Lung (tissue), 12 donors: Measurements from ENCODE around the gene KRT6A. TPM values are rescaled to one million over a fixed set of nuclear protein-coding genes. Genes with fewer than 3 reads are reported as not detected.

Experiments
- ATAC-seq: fragments of 200-7000 bp; cut with Tn5 transposase; one replicate; pipeline ENCODE4 v1.9.1; 2020; ENCODE audit warnings: moderate number of reproducible peaks; ENCODE audit not compliant: insufficient read depth, low FRiP score
- DNase-seq, 3 donors: peaks; one replicate each; pipeline ENCODE4 v3.0.0-alpha.2; 2013 to 2017
- H3K27ac ChIP-seq, 2 donors: one replicate each; pipeline ENCODE4 v1.5.1; 2013; ENCODE audit warnings: mild to moderate bottlenecking in 2 of 2, moderate library complexity in 2 of 2, control low read depth in 1 of 2, inconsistent platforms in 1 of 2, low read depth in 1 of 2, low read length in 1 of 2
- H3K27me3 ChIP-seq, 3 donors: one replicate each; pipeline ENCODE4 v1.5.1; 2013; ENCODE audit warnings: low read length in 2 of 3; ENCODE audit not compliant: control insufficient read depth in 3 of 3, insufficient read depth in 3 of 3
- H3K36me3 ChIP-seq, 4 donors: one replicate each; pipeline ENCODE4 v1.5.1; 2013; ENCODE audit warnings: low read length in 4 of 4, mild to moderate bottlenecking in 1 of 4, moderate library complexity in 1 of 4; ENCODE audit not compliant: control insufficient read depth in 4 of 4, insufficient read depth in 4 of 4
- H3K4me1 ChIP-seq, 5 donors: one replicate each; pipeline ENCODE4 v1.5.1; 2013; ENCODE audit warnings: low read length in 5 of 5, mild to moderate bottlenecking in 2 of 5, moderate library complexity in 1 of 5; ENCODE audit not compliant: control insufficient read depth in 5 of 5, insufficient read depth in 5 of 5
- H3K4me3 ChIP-seq: one replicate; pipeline ENCODE4 v1.5.1; 2013; ENCODE audit warnings: mild to moderate bottlenecking, control low read depth, moderate library complexity
- H3K9ac ChIP-seq, 2 donors: one replicate each; pipeline ENCODE4 v1.5.1; 2013; ENCODE audit warnings: low read length in 2 of 2, control low read depth in 1 of 2; ENCODE audit not compliant: insufficient read depth in 1 of 2
- H3K9me3 ChIP-seq, 4 donors: one replicate each; pipeline ENCODE4 v1.5.1; 2013; ENCODE audit warnings: low read length in 3 of 4, mild to moderate bottlenecking in 1 of 4, moderate library complexity in 1 of 4; ENCODE audit not compliant: control insufficient read depth in 4 of 4, insufficient read depth in 3 of 4
- WGBS, 2 donors: extraction: QIAGEN DNeasy Blood & Tissue Kit; methylation state at CpG; one replicate each; pipeline ENCODE4 v1.1.7; 2013; 5-methylcytosine and 5-hydroxymethylcytosine counted together
- polyA plus RNA-seq, 2 donors: library from polyadenylated mRNA; stranded (reverse); fragments of 200-250 nt; gene quantifications; one replicate each; pipeline ENCODE4 v1.2.1, GENCODE V29; 2013
- total RNA-seq, 2 donors: library from RNA; depleted of rRNA in 1 of 2; stranded (reverse); fragments of >200 nt in 1 of 2; gene quantifications; one replicate each; pipeline ENCODE4 v1.2.1, GENCODE V29; 2014 to 2021
- TF ChIP-seq, protein P1 (sequence below): IDR thresholded peaks from 2 replicates; pipeline ENCODE4 v1.5.1; 2012; ENCODE audit warnings: mild to moderate bottlenecking; ENCODE audit errors: control extremely low read depth, extremely low read depth
- donor health status: control.
- donor health status: control.
- donor health status: Bipolar disorder and iron deficiency.
- donor health status: healthy.
- donor health status: DM: yes; HTN: yes; CAD: no.

Gene KRT6A
- total and polyA plus RNA-seq, 4 donors: 0.65 to 46.8 (median 7.3) TPM

DNA sequence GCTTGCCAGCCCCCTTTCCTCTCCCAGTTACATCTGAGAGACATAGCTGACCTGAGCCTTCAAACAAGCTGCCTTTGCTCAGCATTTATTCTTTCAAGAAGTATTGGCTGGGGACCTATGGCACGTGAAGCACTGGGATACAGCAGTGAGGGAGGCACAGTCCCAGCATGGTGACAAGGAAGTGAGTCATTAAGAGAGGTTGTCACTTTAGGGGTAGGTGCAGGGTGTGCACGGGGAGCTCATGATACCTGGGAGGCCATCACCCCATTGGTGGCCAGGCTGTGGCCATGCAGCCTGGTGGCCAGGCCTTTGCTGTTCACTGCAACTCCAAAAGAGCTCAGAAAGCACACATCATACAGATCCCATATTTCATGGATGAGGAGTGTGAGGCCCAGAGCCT is 53.2 kb downstream of the KRT6A start:
- no peak for ATAC-seq
- Histone ChIP-seq H3K4me3 (no peak overlapping the region), H3K27me3 (peaks cover 0 to 3% (median under 1%) of the 10 kb centered on the region in 3 donors), H3K4me1 (peaks cover 0 to 7% (median 0%) of the 10 kb centered on the region in 5 donors), H3K9me3 (no peaks in the 10 kb centered on the region), H3K9ac (no peak overlapping the region), H3K27ac (no peak overlapping the region), H3K36me3 (no peaks in the 10 kb centered on the region)
- no peak for DNase-seq
- TF ChIP-seq, protein P1, sequence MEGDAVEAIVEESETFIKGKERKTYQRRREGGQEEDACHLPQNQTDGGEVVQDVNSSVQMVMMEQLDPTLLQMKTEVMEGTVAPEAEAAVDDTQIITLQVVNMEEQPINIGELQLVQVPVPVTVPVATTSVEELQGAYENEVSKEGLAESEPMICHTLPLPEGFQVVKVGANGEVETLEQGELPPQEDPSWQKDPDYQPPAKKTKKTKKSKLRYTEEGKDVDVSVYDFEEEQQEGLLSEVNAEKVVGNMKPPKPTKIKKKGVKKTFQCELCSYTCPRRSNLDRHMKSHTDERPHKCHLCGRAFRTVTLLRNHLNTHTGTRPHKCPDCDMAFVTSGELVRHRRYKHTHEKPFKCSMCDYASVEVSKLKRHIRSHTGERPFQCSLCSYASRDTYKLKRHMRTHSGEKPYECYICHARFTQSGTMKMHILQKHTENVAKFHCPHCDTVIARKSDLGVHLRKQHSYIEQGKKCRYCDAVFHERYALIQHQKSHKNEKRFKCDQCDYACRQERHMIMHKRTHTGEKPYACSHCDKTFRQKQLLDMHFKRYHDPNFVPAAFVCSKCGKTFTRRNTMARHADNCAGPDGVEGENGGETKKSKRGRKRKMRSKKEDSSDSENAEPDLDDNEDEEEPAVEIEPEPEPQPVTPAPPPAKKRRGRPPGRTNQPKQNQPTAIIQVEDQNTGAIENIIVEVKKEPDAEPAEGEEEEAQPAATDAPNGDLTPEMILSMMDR: no peak
- WGBS, 2 donors: 61 to 62% methylated on average over 2 of the region's 2 CpGs

DNA sequence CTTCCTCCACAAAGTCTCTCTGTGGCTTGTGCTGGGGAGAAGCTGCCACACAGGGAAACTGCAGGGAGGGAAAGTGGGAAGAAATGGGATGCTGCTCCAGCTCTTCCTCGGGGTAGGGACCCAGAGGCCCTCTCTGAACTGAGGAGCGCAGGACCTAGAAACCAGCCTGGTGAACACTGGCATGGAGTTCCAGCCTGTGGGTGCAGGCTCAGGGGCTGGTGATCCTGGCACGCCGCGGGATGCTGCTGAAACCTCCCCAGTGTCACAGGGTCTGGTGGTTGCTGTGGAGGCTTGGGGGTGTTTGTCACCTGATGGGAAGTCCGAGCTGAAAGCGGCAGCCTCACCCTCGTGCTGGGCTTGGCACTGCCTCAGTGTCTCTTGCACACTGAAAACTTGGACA is 53.6 kb downstream of the KRT6A start:
- 76 to 82% methylated on average over 8 of the region's 8 CpGs for WGBS, 2 donors
- ATAC-seq (no peak), DNase-seq (no peak)
- Histone ChIP-seq H3K9me3 (no peaks in the 10 kb centered on the region), H3K27me3 (peaks cover 0 to 3% (median 3%) of the 10 kb centered on the region in 3 donors), H3K4me3 (no peak overlapping the region), H3K4me1 (peaks cover 0 to 7% (median 0%) of the 10 kb centered on the region in 5 donors), H3K27ac (no peak overlapping the region), H3K36me3 (no peaks in the 10 kb centered on the region), H3K9ac (no peak overlapping the region)
- TF ChIP-seq, protein P1: no peak

DNA sequence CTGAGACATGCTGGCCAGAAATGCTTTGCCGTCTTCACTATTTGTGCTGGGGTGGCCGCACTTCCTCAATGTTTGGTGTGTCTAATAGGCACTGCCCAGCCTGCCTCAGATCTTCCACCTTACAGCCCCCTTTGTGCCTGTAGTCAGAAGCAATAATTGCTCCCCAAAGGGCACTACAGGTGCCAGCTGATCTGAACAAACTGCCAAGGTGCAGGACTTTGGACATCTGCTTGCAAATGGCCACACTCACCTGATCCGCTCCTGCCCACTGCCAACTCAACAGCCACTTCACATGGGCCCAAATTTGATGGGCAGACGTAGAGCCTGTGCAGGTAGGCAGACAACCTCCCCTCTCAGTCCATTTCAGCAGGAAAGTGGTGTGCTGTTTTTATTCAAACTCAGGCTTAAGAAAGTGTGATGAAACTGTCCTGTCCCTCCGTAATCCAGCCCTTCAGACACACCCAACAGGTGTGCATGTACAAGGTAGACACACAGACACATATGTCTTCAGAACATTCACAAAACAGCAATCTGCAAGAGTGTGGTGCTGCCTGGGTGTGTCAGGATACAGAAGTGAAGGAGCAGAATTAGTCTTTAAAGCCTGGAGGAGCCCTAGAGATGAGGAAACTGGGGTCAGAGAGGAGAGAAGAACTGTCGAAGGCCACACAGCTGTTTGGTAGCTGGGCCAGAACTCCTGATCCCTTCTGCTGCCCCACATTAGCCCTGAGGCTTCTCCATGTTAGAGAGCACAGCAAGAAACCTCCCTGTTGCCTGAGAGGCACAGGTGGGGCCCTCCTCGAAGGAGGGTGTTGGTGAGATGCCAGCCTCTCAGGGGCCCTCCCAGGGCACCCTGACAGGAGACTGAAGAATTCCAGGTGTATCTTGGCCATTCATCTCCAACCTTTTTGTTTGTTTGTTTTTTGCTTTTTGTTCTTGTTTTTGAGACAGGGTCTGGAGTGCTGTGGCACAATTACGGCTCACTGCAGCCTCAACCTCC is 54.5 kb downstream of the KRT6A start:
- DNase-seq (no peak), ATAC-seq (no peak)
- no peak overlapping the region for H3K27ac ChIP-seq
- no peaks in the 10 kb centered on the region for H3K9me3 ChIP-seq
- no peak overlapping the region for H3K4me3 ChIP-seq
- H3K4me1 ChIP-seq: peaks cover 0 to 7% (median 0%) of the 10 kb centered on the region in 5 donors
- TF ChIP-seq, protein P1: no peak
- peaks cover 0 to 4% (median 3%) of the 10 kb centered on the region in 3 donors for H3K27me3 ChIP-seq
- H3K9ac ChIP-seq: no peak overlapping the region
- H3K36me3 ChIP-seq: no peaks in the 10 kb centered on the region
- WGBS, 2 donors: 83 to 89% methylated on average over 8 of the region's 8 CpGs
